Measurements from ENCODE around the gene CSRNP2. TPM values are rescaled to one million over a fixed set of nuclear protein-coding genes. Genes with fewer than 3 reads are reported as not detected.
A peak's percentile ranks its signal among the peaks of the same experiment; 100 is the strongest.
"Not testable (repeated sequence)": the region's sequence is repeated elsewhere in the genome, so short reads cannot be mapped to it uniquely, and the experiment has no call there.

Gene CSRNP2
- total RNA-seq, 1 donor from 2014 or later: 11.5 TPM

DNA sequence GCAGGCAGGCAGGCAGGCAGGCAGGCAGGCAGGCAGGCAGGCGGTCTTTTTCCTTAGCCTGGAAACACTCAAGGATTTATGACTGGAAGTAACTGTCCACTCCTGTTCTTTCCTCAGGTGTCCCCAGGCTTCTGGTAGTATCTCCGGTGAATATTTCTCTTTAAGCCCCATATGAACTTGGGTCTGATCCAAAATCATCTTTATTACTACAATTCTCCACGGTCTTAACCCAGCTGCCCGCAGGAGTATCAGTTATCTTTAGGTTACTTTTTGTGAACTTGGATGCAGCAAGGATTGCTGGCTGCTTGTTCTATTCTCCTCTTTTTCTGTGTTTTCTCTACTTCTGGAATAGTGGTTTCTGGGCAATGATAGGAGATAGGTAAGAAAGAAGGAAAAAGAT lies 3.3 kb downstream of the CSRNP2 start:
- Histone ChIP-seq H3K4me3 (ENCODE audit: low read length in 3 of 3) (no peak overlapping the region), H3K36me3 (ENCODE audit: control insufficient read depth in 3 of 3, insufficient read depth in 3 of 3, low read length in 3 of 3) (peaks cover 0 to 3% (median 3%) of the 10 kb centered on the region in 3 donors), H3K9ac (ENCODE audit: low read depth in 1 of 3, low read length in 3 of 3) (no peak overlapping the region), H3K4me1 (ENCODE audit: control insufficient read depth in 3 of 3, insufficient read depth in 3 of 3, low read length in 3 of 3) (peaks cover 23 to 36% (median 35%) of the 10 kb centered on the region in 3 donors), H3K27ac (ENCODE audit: low read depth, low read length) (no peak overlapping the region), H3K9me3 (ENCODE audit: control insufficient read depth in 3 of 3, low read length in 3 of 3) (no peaks in the 10 kb centered on the region), H3K27me3 (ENCODE audit: control insufficient read depth in 3 of 3, insufficient read depth in 3 of 3, low read length in 3 of 3) (no peaks in the 10 kb centered on the region)

DNA sequence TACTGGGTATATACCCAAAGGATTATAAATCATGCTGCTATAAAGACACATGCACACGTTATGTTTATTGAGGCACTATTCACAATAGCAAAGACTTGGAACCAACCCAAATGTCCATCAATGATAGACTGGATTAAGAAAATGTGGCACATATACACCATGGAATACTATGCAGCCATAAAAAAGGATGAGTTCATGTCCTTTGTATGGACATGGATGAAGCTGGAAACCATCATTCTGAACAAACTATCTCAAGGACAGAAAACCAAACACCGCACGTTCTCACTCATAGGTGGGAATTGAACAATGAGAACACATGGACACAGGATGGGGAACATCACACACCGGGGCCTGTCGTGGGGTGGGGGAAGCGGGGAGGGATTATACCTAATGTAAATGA lies 4.5 kb downstream of the CSRNP2 start:
- peaks cover 23 to 37% (median 36%) of the 10 kb centered on the region in 3 donors for H3K4me1 ChIP-seq (ENCODE audit: control insufficient read depth in 3 of 3, insufficient read depth in 3 of 3, low read length in 3 of 3)

DNA sequence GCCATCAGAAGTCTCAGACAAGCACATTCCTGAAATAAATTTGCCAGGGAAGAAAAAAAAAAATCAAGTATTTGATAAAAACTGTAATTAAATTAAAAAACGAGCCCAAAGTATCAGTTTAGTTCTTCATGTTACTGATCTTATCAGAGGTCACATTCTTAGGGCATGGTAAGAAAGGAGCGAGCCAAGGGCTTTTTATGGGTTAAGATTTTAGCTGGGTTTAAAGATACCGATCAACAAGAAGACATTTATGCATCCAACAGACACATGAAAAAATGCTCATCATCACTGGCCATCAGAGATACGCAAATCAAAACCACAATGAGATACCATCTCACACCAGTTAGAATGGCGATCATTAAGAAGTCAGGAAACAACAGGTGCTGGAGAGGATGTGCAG lies 5.0 kb downstream of the CSRNP2 start:
- not testable (repeated sequence) for H3K27ac ChIP-seq (ENCODE audit: low read depth, low read length); H3K9ac ChIP-seq (ENCODE audit: low read depth in 1 of 3, low read length in 3 of 3); H3K27me3 ChIP-seq (ENCODE audit: control insufficient read depth in 3 of 3, insufficient read depth in 3 of 3, low read length in 3 of 3)

More for the DNA sequence above, 4.5 kb downstream of the CSRNP2 start:
- not testable (repeated sequence) for H3K9me3 ChIP-seq (ENCODE audit: control insufficient read depth in 3 of 3, low read length in 3 of 3); H3K36me3 ChIP-seq (ENCODE audit: control insufficient read depth in 3 of 3, insufficient read depth in 3 of 3, low read length in 3 of 3); H3K9ac ChIP-seq (ENCODE audit: low read depth in 1 of 3, low read length in 3 of 3); H3K4me3 ChIP-seq (ENCODE audit: low read length in 3 of 3); H3K27ac ChIP-seq (ENCODE audit: low read depth, low read length); H3K27me3 ChIP-seq (ENCODE audit: control insufficient read depth in 3 of 3, insufficient read depth in 3 of 3, low read length in 3 of 3)

DNA sequence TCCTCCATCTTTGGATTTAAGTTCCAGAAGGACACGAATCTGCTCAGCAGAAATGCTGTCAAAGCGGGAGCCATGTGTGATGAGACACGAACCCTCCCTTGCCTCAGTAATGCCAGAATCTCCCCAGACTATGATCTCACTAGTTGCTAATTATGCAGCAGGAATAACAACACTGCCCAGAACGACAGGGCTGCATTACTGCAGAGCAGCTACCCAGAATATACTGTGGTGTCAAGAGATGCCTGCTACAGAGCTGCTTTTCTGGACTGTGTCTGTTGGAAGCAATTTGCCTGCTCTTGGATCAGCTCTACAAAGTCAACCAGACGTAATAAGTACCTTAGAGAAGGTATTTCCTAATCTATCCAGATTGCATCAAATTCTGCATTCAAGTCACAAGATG lies 5.5 kb downstream of the CSRNP2 start:
- H3K4me1 ChIP-seq (ENCODE audit: control insufficient read depth in 3 of 3, insufficient read depth in 3 of 3, low read length in 3 of 3): peaks cover 23 to 36% (median 34%) of the 10 kb centered on the region in 3 donors
- H3K4me3 ChIP-seq (ENCODE audit: low read length in 3 of 3): no peak overlapping the region
- no peaks in the 10 kb centered on the region for H3K9me3 ChIP-seq (ENCODE audit: control insufficient read depth in 3 of 3, low read length in 3 of 3)
- no peaks in the 10 kb centered on the region for H3K27me3 ChIP-seq (ENCODE audit: control insufficient read depth in 3 of 3, insufficient read depth in 3 of 3, low read length in 3 of 3)
- H3K36me3 ChIP-seq (ENCODE audit: control insufficient read depth in 3 of 3, insufficient read depth in 3 of 3, low read length in 3 of 3): peaks cover 0 to 11% (median 11%) of the 10 kb centered on the region in 3 donors
- no peak overlapping the region for H3K27ac ChIP-seq (ENCODE audit: low read depth, low read length)
- H3K9ac ChIP-seq (ENCODE audit: low read depth in 1 of 3, low read length in 3 of 3): peak overlapping the region in 1 of 3 donors; percentile 22

More for the DNA sequence above, 5.0 kb downstream of the CSRNP2 start:
- peaks cover 23 to 36% (median 34%) of the 10 kb centered on the region in 3 donors for H3K4me1 ChIP-seq (ENCODE audit: control insufficient read depth in 3 of 3, insufficient read depth in 3 of 3, low read length in 3 of 3)
- not testable (repeated sequence) for H3K9me3 ChIP-seq (ENCODE audit: control insufficient read depth in 3 of 3, low read length in 3 of 3); H3K36me3 ChIP-seq (ENCODE audit: control insufficient read depth in 3 of 3, insufficient read depth in 3 of 3, low read length in 3 of 3); H3K4me3 ChIP-seq (ENCODE audit: low read length in 3 of 3)

- no peak overlapping the region for H3K4me3 ChIP-seq (ENCODE audit: low read length in 3 of 3)
- H3K9me3 ChIP-seq (ENCODE audit: control insufficient read depth in 3 of 3, low read length in 3 of 3): no peaks in the 10 kb centered on the region
- peaks cover 9 to 26% (median 24%) of the 10 kb centered on the region in 3 donors for H3K4me1 ChIP-seq (ENCODE audit: control insufficient read depth in 3 of 3, insufficient read depth in 3 of 3, low read length in 3 of 3)
- H3K9ac ChIP-seq (ENCODE audit: low read depth in 1 of 3, low read length in 3 of 3): no peak overlapping the region
- peak overlapping the region; percentile 11 for H3K27ac ChIP-seq (ENCODE audit: low read depth, low read length)
- peaks cover 7 to 21% (median 20%) of the 10 kb centered on the region in 3 donors for H3K36me3 ChIP-seq (ENCODE audit: control insufficient read depth in 3 of 3, insufficient read depth in 3 of 3, low read length in 3 of 3)
- no peaks in the 10 kb centered on the region for H3K27me3 ChIP-seq (ENCODE audit: control insufficient read depth in 3 of 3, insufficient read depth in 3 of 3, low read length in 3 of 3)
Observed at GRCh38 chr12:51076236-51076930, 7.0 kb downstream of the CSRNP2 start.

DNA sequence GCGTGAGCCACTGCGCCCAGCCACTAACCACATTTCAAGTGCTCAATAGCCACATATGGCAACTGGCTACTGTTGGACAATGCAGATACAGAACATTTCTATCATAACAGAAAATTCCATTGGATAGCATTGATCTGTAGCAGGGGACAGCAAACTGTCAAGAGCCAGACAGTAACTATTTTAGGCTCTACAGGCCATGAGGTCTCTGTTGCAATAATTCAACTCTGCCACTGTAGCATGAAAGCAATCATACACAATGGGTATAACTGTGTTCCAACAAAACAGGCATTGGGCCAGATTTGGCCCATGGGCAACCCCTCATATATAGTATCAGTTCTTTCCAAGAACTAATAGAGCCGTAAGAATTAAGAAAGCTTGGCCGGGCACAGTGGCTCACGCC lies 8.0 kb downstream of the CSRNP2 start:
- Histone ChIP-seq H3K27ac (ENCODE audit: low read depth, low read length) (peak overlapping the region; percentile 11), H3K9me3 (ENCODE audit: control insufficient read depth in 3 of 3, low read length in 3 of 3) (no peaks in the 10 kb centered on the region), H3K36me3 (ENCODE audit: control insufficient read depth in 3 of 3, insufficient read depth in 3 of 3, low read length in 3 of 3) (peaks cover 14 to 22% (median 20%) of the 10 kb centered on the region in 3 donors), H3K4me1 (ENCODE audit: control insufficient read depth in 3 of 3, insufficient read depth in 3 of 3, low read length in 3 of 3) (peaks cover 8 to 24% (median 24%) of the 10 kb centered on the region in 3 donors), H3K4me3 (ENCODE audit: low read length in 3 of 3) (no peak overlapping the region), H3K27me3 (ENCODE audit: control insufficient read depth in 3 of 3, insufficient read depth in 3 of 3, low read length in 3 of 3) (no peaks in the 10 kb centered on the region), H3K9ac (ENCODE audit: low read depth in 1 of 3, low read length in 3 of 3) (no peak overlapping the region)

- no peaks in the 10 kb centered on the region for H3K27me3 ChIP-seq (ENCODE audit: control insufficient read depth in 3 of 3, insufficient read depth in 3 of 3, low read length in 3 of 3)
- no peaks in the 10 kb centered on the region for H3K9me3 ChIP-seq (ENCODE audit: control insufficient read depth in 3 of 3, low read length in 3 of 3)
- H3K4me3 ChIP-seq (ENCODE audit: low read length in 3 of 3): no peak overlapping the region
- peaks cover 25 to 41% (median 41%) of the 10 kb centered on the region in 3 donors for H3K36me3 ChIP-seq (ENCODE audit: control insufficient read depth in 3 of 3, insufficient read depth in 3 of 3, low read length in 3 of 3)
- H3K27ac ChIP-seq (ENCODE audit: low read depth, low read length): no peak overlapping the region
- H3K4me1 ChIP-seq (ENCODE audit: control insufficient read depth in 3 of 3, insufficient read depth in 3 of 3, low read length in 3 of 3): peaks cover 4 to 15% (median 14%) of the 10 kb centered on the region in 3 donors
- peak overlapping the region in 1 of 3 donors; percentile 18 for H3K9ac ChIP-seq (ENCODE audit: low read depth in 1 of 3, low read length in 3 of 3)
Observed at GRCh38 chr12:51071663-51072062, 11.7 kb downstream of the CSRNP2 start.

DNA sequence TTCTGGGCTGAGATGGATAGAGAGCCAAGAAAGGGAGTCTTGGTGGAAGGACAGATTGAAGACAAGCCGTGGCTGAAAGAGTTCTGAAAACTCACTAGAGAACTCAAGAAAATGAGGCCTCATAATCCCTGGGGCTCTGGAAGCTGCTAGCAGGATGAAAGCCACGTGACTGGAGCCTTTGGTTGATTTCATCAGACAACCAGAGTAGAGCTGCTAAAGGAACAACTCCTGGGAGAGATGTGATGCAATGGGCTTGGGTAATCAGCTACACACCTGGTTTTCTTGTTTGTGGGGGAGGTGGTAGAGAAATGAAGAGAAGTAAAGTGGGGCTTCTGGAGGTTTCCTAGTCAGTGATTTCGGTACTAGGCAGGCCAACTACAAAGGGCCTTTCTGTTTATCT lies 13.4 kb downstream of the CSRNP2 start:
- Histone ChIP-seq H3K9me3 (ENCODE audit: control insufficient read depth in 3 of 3, low read length in 3 of 3) (no peaks in the 10 kb centered on the region), H3K27ac (ENCODE audit: low read depth, low read length) (no peak overlapping the region), H3K4me1 (ENCODE audit: control insufficient read depth in 3 of 3, insufficient read depth in 3 of 3, low read length in 3 of 3) (peaks cover 0 to 2% (median 0%) of the 10 kb centered on the region in 3 donors), H3K4me3 (ENCODE audit: low read length in 3 of 3) (no peak overlapping the region), H3K36me3 (ENCODE audit: control insufficient read depth in 3 of 3, insufficient read depth in 3 of 3, low read length in 3 of 3) (peaks cover 27 to 50% (median 46%) of the 10 kb centered on the region in 3 donors), H3K27me3 (ENCODE audit: control insufficient read depth in 3 of 3, insufficient read depth in 3 of 3, low read length in 3 of 3) (no peaks in the 10 kb centered on the region), H3K9ac (ENCODE audit: low read depth in 1 of 3, low read length in 3 of 3) (no peak overlapping the region)

GRCh38 chr12:51067771-51068170 lies 15.6 kb downstream of the CSRNP2 start:
- Histone ChIP-seq H3K27me3 (ENCODE audit: control insufficient read depth in 3 of 3, insufficient read depth in 3 of 3, low read length in 3 of 3) (no peaks in the 10 kb centered on the region), H3K9me3 (ENCODE audit: control insufficient read depth in 3 of 3, low read length in 3 of 3) (no peaks in the 10 kb centered on the region), H3K4me3 (ENCODE audit: low read length in 3 of 3) (no peak overlapping the region), H3K4me1 (ENCODE audit: control insufficient read depth in 3 of 3, insufficient read depth in 3 of 3, low read length in 3 of 3) (no peaks in the 10 kb centered on the region), H3K9ac (ENCODE audit: low read depth in 1 of 3, low read length in 3 of 3) (no peak overlapping the region), H3K36me3 (ENCODE audit: control insufficient read depth in 3 of 3, insufficient read depth in 3 of 3, low read length in 3 of 3) (peaks cover 45 to 59% (median 53%) of the 10 kb centered on the region in 3 donors), H3K27ac (ENCODE audit: low read depth, low read length) (no peak overlapping the region)

DNA sequence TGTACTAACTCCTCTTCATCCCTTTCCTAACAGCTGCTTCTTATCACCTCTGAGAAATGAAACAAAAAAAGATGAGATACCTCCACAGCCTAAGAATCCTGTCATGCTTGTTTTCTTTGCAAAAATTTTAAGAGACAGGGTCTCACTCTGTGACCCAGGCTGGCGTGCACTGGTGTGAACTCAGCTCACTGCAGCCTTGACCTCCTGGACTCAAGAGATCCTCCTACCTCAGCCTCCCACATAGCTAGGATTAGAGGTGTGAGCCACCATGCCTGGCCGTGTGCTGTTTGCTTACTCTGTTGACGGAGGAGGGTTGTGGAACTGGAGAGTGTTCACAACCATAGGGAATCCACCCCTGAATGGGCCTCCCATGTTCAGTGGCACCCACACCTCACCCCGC lies 16.2 kb downstream of the CSRNP2 start:
- H3K36me3 ChIP-seq (ENCODE audit: control insufficient read depth in 3 of 3, insufficient read depth in 3 of 3, low read length in 3 of 3): peaks cover 47 to 64% (median 55%) of the 10 kb centered on the region in 3 donors
- H3K9ac ChIP-seq (ENCODE audit: low read depth in 1 of 3, low read length in 3 of 3): no peak overlapping the region
- H3K27me3 ChIP-seq (ENCODE audit: control insufficient read depth in 3 of 3, insufficient read depth in 3 of 3, low read length in 3 of 3): no peaks in the 10 kb centered on the region
- H3K27ac ChIP-seq (ENCODE audit: low read depth, low read length): no peak overlapping the region
- no peak overlapping the region for H3K4me3 ChIP-seq (ENCODE audit: low read length in 3 of 3)
- no peaks in the 10 kb centered on the region for H3K9me3 ChIP-seq (ENCODE audit: control insufficient read depth in 3 of 3, low read length in 3 of 3)
- peaks cover 0 to under 1% (median 0%) of the 10 kb centered on the region in 3 donors for H3K4me1 ChIP-seq (ENCODE audit: control insufficient read depth in 3 of 3, insufficient read depth in 3 of 3, low read length in 3 of 3)
